Lower leg skin (tissue), 4 donors: ENCODE measurements around the gene HSP90AB1. TPM values are rescaled to one million over a fixed set of nuclear protein-coding genes. Genes with fewer than 3 reads are reported as not detected.

Experiments used
- DNase-seq, 2 donors: peaks; one replicate each; pipeline ENCODE4 v3.0.0-alpha.2; 2019; ENCODE audit warnings: low spot score in 2 of 2
- H3K4me3 ChIP-seq: fragments of 200-600 bp; sonication (generic); 2 replicates; pipeline ENCODE4 v1.5.1; 2017; ENCODE audit warnings: mild to moderate bottlenecking, low read depth; ENCODE audit not compliant: poor library complexity, severe bottlenecking
- POLR2A ChIP-seq, 2 donors: fragments of 450-650 bp; IDR thresholded peaks; one replicate each; pipeline ENCODE4 v1.6.1; 2016 to 2017; ENCODE audit warnings: antibody characterized with exemption in 2 of 2, mild to moderate bottlenecking in 1 of 2, moderate library complexity in 1 of 2
- WGBS, 2 donors: methylation state at CpG; one replicate each; pipeline ENCODE4 v1.1.5; 2018; 5-methylcytosine and 5-hydroxymethylcytosine counted together
- intact Hi-C: fragments of 100-400 bp; cut with DNase I; formaldehyde crosslinking; loops from one replicate; pipeline ENCODE4 v1.15.0; 2023; ENCODE audit warnings: low total_unique reads
- total RNA-seq, 4 donors: library from RNA; depleted of rRNA; stranded (reverse); fragments of >200 nt; gene quantifications; one replicate each; pipeline ENCODE4 v1.1.0, GENCODE V29; 2016
- TF ChIP-seq, protein P1 (sequence below), 3 donors: fragments of 450-650 bp; IDR thresholded peaks; one replicate each; pipeline ENCODE4 v1.5.1; 2016; ENCODE audit warnings: antibody characterized with exemption in 3 of 3, mild to moderate bottlenecking in 3 of 3, moderate library complexity in 2 of 3

The HSP90AB1 gene
- total RNA-seq, 4 donors from 2014 or later, result 505 to 604 (median 551) TPM

GRCh38 chr6:44202332-44202971, 44.4 kb upstream of the HSP90AB1 start:
- intact Hi-C loops, result no loop called here
- no peak for TF ChIP-seq POLR2A (IDR thresholded peaks at IDR 0.05)
- TF ChIP-seq, protein P1, sequence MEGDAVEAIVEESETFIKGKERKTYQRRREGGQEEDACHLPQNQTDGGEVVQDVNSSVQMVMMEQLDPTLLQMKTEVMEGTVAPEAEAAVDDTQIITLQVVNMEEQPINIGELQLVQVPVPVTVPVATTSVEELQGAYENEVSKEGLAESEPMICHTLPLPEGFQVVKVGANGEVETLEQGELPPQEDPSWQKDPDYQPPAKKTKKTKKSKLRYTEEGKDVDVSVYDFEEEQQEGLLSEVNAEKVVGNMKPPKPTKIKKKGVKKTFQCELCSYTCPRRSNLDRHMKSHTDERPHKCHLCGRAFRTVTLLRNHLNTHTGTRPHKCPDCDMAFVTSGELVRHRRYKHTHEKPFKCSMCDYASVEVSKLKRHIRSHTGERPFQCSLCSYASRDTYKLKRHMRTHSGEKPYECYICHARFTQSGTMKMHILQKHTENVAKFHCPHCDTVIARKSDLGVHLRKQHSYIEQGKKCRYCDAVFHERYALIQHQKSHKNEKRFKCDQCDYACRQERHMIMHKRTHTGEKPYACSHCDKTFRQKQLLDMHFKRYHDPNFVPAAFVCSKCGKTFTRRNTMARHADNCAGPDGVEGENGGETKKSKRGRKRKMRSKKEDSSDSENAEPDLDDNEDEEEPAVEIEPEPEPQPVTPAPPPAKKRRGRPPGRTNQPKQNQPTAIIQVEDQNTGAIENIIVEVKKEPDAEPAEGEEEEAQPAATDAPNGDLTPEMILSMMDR (IDR thresholded peaks at IDR 0.05), result no peak
- no peak for DNase-seq
- no peak overlapping the region for H3K4me3 ChIP-seq
- 57 to 67% methylated on average over 4 of the region's 4 CpGs for WGBS, 2 donors

- intact Hi-C loops, result no loop called here
- no peak overlapping the region for H3K4me3 ChIP-seq
- TF ChIP-seq POLR2A (IDR thresholded peaks at IDR 0.05), result no peak
- DNase-seq, result no peak
- 87 to 92% methylated on average over 11 of the region's 11 CpGs for WGBS, 2 donors
Measured at GRCh38 chr6:44202972-44203750, 43.7 kb upstream of the HSP90AB1 start.

DNA sequence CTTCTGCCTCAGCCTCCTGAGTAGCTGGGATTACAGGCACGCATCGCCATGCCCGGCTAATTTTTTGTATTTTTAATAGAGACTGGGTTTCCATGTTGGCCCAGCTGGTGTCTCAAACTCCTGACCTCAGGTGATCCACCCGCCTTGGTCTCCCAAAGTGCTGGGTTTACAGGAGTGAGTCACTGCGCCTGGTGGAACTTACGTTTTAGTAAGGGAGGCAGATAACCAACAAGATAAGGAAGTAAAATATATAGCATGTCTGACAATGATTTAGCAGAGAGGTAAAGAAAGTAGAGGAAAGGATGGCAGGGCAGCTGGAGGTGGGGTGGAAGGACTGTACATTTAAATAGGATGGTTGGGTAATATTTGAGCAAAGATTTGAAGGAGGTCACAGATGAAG, 42.9 kb upstream of the HSP90AB1 start:
- TF ChIP-seq, protein P1 (IDR thresholded peaks at IDR 0.05), result no peak
- TF ChIP-seq POLR2A (IDR thresholded peaks at IDR 0.05), result no peak
- no peak for DNase-seq
- H3K4me3 ChIP-seq, result no peak overlapping the region
- intact Hi-C loops, result no loop called here
- WGBS, 2 donors, result 50 to 78% methylated on average over 6 of the region's 6 CpGs

DNA sequence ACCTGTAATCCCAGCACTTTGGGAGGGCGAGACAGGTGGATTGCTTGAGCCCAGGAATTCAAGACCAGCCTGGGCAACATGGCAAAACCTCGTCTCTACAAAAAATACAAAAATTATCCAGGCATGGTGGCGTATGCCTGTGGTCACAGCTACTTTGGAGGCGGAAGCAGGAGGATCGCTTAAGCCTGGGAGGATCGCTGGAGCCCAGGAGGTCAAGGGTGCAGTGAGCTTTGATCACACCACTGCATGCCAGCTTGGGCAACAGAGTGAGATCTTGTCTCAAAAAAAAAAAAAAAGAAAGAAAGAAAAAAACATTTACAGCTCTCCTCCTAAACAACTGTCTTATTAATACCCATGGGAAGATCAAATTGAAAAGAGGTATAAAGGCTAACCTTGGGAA, 38.9 kb upstream of the HSP90AB1 start:
- H3K4me3 ChIP-seq, result no peak overlapping the region
- no peak for DNase-seq
- intact Hi-C loops, result no loop called here
- TF ChIP-seq POLR2A (IDR thresholded peaks at IDR 0.05), result no peak
- TF ChIP-seq, protein P1 (IDR thresholded peaks at IDR 0.05), result no peak
- WGBS, 2 donors, result 93 to 95% methylated on average over 6 of the region's 6 CpGs

DNA sequence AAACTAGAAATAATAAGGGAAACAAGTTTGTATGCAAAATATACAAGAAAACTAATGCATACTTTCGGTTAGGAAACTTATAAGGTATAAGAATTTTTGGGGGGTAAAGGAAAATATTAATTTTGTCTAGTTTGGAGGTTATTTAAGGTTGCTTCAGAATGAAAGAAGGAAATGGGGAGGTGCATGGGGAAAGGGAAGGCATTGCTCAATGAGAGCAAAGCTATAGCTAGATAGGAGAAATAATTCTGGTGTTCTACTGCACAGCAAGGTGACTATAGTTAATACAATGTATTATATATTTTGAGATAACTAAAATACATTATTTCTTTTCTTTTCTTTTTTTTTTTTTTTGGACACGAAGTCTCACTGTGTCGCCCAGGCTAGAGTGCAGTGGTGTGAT, 35.6 kb upstream of the HSP90AB1 start:
- WGBS, 2 donors, result 73 to 93% methylated on average over 3 of the region's 3 CpGs
- intact Hi-C loops, result no loop called here
- H3K4me3 ChIP-seq, result no peak overlapping the region
- DNase-seq, result no peak
- TF ChIP-seq POLR2A (IDR thresholded peaks at IDR 0.05), result no peak
- TF ChIP-seq, protein P1 (IDR thresholded peaks at IDR 0.05), result no peak

DNA sequence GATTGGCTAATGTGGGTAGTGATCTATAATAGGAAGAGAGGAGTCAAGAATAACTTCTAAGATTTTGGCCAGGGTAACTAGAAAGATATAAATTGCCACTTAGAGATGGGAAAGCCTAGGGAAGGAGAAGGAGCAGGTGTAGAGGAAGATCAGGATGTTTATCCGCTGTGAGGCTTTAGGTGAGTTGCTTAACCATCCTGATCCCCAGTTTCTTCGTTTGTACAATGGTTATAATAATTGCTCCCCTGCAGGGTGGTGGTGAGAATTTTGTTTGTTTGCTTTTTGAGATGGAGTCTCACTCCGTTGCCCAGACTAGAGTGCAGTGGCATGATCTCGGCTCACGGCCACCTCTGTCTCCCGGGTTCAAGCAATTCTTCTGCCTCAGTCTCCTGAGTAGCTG, 32.6 kb upstream of the HSP90AB1 start:
- TF ChIP-seq POLR2A (IDR thresholded peaks at IDR 0.05), result no peak
- TF ChIP-seq, protein P1 (IDR thresholded peaks at IDR 0.05), result no peak
- no peak for DNase-seq
- no peak overlapping the region for H3K4me3 ChIP-seq
- 93 to 94% methylated on average over 6 of the region's 6 CpGs for WGBS, 2 donors
- intact Hi-C loops, result no loop called here
